Measurements from ENCODE around the gene CCM2L. TPM values are rescaled to one million over a fixed set of nuclear protein-coding genes. Genes with fewer than 3 reads are reported as not detected.

Gene CCM2L
- total and polyA plus RNA-seq, 2 of the 8 experiments (the other 6 are each of a cell fraction or from before 2014, with no cell fraction given), result 5.5 to 15.8 TPM

DNA sequence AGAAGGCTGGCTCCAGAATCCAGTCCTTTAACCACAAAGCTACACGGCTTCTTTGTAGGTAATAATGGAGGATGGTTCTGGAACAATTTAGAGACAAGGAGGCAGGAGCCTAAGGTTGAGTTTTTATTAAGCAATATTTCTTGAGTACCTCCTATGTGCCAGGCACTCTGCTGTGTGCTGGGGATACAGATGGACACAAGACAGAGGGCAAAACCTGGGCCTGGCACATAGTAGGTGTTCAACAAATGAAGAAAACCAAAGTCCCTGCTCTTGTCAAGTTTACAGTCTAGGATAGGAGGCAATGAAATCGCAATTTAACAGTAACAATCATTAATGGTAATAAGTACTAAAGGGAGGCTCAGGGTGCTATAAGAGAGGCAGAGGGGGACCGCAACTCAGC, 17.4 kb downstream of the CCM2L start:
- Histone ChIP-seq H3K4me2 (ENCODE audit: insufficient read depth in 1 of 2, low read depth in 2 of 2, low read length in 2 of 2) (no peak overlapping the region), H3K4ac (replicated peaks; ENCODE audit: insufficient read length, low read depth, low read length) (no peak overlapping the region), H3K4me1 (replicated peaks in 1 of 4; ENCODE audit: control insufficient read depth in 3 of 4, insufficient read depth in 4 of 4, low read length in 3 of 4) (peaks cover 0 to 11% (median 7%) of the 10 kb centered on the region in 4 experiments; a peak in 6 of 7 replicates), H3K27ac (ENCODE audit: low read depth, low read length) (no peak overlapping the region), H3K79me1 (ENCODE audit: low read depth, low read length) (no peaks in the 10 kb centered on the region), H3K9ac (replicated peaks in 1 of 4; ENCODE audit: extremely low read depth in 1 of 4, low read depth in 3 of 4, low read length in 3 of 4) (no peak overlapping the region), H2BK12ac (ENCODE audit: low read depth, low read length) (no peak overlapping the region), H3K27me3 (replicated peaks in 1 of 4; ENCODE audit: control insufficient read depth in 3 of 4, extremely low read depth in 1 of 4, insufficient read depth in 3 of 4, low read length in 3 of 4) (peaks cover 0 to 6% (median 0%) of the 10 kb centered on the region in 4 experiments; a peak in 2 of 7 replicates), H4K5ac (ENCODE audit: insufficient read length, low read depth, low read length) (no peak overlapping the region), H2BK5ac (ENCODE audit: low read depth, low read length) (no peak overlapping the region), H2BK20ac (ENCODE audit: low read length) (no peak overlapping the region), H4K20me1 (replicated peaks in 1 of 2; ENCODE audit: control insufficient read depth in 1 of 2, insufficient read depth in 2 of 2, low read length in 2 of 2) (peaks cover 0 to 2% of the 10 kb centered on the region in 2 experiments), H3K23me2 (ENCODE audit: low read depth, low read length) (peaks cover 2% of the 10 kb centered on the region; the same call in 1 of the 2 replicates), H2BK120ac (replicated peaks; ENCODE audit: low read depth, low read length) (no peak overlapping the region), H4K91ac (replicated peaks; ENCODE audit: insufficient read length, low read length) (no peak overlapping the region), H3K36me3 (ENCODE audit: control insufficient read depth in 2 of 4, insufficient read depth in 4 of 4, low read length in 3 of 4) (no peaks in the 10 kb centered on the region), H2AK5ac (ENCODE audit: low read depth, low read length) (no peak overlapping the region), H3K18ac (ENCODE audit: extremely low read depth, low read length) (no peak overlapping the region), H3K9me3 (ENCODE audit: insufficient read depth in 2 of 2, low read depth in 1 of 2, low read length in 1 of 2) (no peaks in the 10 kb centered on the region), H2AFZ (ENCODE audit: low read length) (no peak overlapping the region), H3K79me2 (ENCODE audit: control insufficient read depth in 1 of 2, insufficient read depth in 2 of 2, low read length in 2 of 2) (no peaks in the 10 kb centered on the region), H3K56ac (replicated peaks; ENCODE audit: insufficient read length, low read depth, low read length) (no peak overlapping the region), H2BK15ac (ENCODE audit: low read length) (no peak overlapping the region), H3K4me3 (ENCODE audit: extremely low read depth in 1 of 4, insufficient read depth in 2 of 4, low read depth in 3 of 4, low read length in 4 of 4) (no peak overlapping the region), H3K23ac (ENCODE audit: insufficient read length) (no peak overlapping the region), H4K8ac (ENCODE audit: extremely low read depth, insufficient read depth, low read length) (no peak overlapping the region), H3K14ac (ENCODE audit: insufficient read length) (no peak overlapping the region)
- no peak for FAIRE-seq
- DNase-seq (ENCODE audit: low read depth in 1 of 2, low spot score in 2 of 2), result no peak
- TF ChIP-seq ASH2L (IDR thresholded peaks at IDR 0.05; ENCODE audit: low read length), result no peak
- no peak for TF ChIP-seq CTBP2 (IDR thresholded peaks at IDR 0.05; ENCODE audit: borderline replicate concordance, insufficient read depth, insufficient read length, low read length)
- no peak for TF ChIP-seq RXRA (IDR thresholded peaks at IDR 0.05; ENCODE audit: insufficient read depth, low read depth, low read length)
- TF ChIP-seq SP4 (IDR thresholded peaks at IDR 0.05; ENCODE audit: low read length), result no peak
- TF ChIP-seq KDM5A (IDR thresholded peaks at IDR 0.05; ENCODE audit: low read length), result no peak
- no peak for TF ChIP-seq PHF8 (conservative IDR thresholded peaks at IDR 0.05; ENCODE audit: low read depth, low read length)
- POLR2A ChIA-PET (ENCODE audit: partially characterized antibody), result no interaction called here
- 89% methylated on average over 3 of the region's 3 CpGs; no CpG with 5 or more reads in 1 of the 2 experiments for WGBS, 2 experiments (ENCODE audit: extremely low coverage in 1 of 2, insufficient coverage in 1 of 2, insufficient read length in 1 of 2, insufficient replicate concordance in 2 of 2, low coverage in 1 of 2, low lambda C conversion rate in 2 of 2, missing lambda C conversion rate in 1 of 2)
- CTCF ChIA-PET (ENCODE audit: partially characterized antibody), result interaction anchor here (1.1 to 8.6 kb wide), 6 partner anchors 6 to 184 kb away, joined by 3 to 105 read pairs (median 26); no protein-coding TSS in a partner anchor
